ENCODE results near the gene FMN2.

The FMN2 gene

DNA sequence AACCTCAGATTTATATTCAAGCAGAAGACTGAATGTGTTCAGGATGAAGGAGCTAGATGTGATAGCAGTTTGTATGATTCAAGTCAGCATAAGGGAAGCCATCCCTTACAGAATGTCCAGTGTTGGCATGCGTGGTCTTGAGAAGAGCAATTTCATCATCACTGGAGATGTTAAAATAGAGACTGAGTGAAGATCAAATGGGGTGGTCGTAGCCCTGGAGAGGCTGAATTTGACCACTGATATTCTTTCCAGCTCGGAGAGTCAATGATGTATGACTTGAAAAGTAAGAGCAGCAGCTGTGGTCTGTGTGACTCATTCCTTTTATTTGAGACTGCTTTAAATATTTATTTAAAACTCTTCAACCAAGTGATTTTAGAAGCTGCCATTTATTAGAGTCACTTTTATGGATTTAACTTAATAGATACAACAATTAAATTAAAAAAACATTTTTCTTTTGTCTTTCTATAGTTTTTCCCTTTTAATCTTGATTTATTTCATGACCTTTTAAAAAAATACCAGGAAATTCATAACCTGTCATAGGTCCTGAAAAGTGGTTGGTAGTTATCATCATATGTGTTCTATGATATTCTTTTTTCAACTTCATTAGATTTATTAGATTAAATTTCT, 15.5 kb downstream of the FMN2 start:
- Histone ChIP-seq H3K9ac (ENCODE audit: low read length) (no peak overlapping the region), H3K27ac (ENCODE audit: low read depth, low read length) (no peak overlapping the region), H3K9me2 (replicated peaks; ENCODE audit: insufficient read depth, low read length) (no peaks in the 10 kb centered on the region), H3K4me3 (ENCODE audit: insufficient read depth, low read length, poor library complexity, severe bottlenecking) (no peak overlapping the region), H3K79me2 (ENCODE audit: insufficient read depth, low read length) (no peaks in the 10 kb centered on the region), H2AFZ (ENCODE audit: low read depth, low read length, severe bottlenecking) (no peak overlapping the region), H3K36me3 (ENCODE audit: low read length) (no peaks in the 10 kb centered on the region), H3F3A (ENCODE audit: insufficient read depth) (no peaks in the 10 kb centered on the region), H3K4me2 (ENCODE audit: low read depth, low read length, poor library complexity, severe bottlenecking) (no peak overlapping the region), H4K20me1 (ENCODE audit: low read depth, low read length) (no peaks in the 10 kb centered on the region), H3K9me3 (ENCODE audit: insufficient read depth, low read length) (no peaks in the 10 kb centered on the region), H3K27me3 (ENCODE audit: low read length) (no peaks in the 10 kb centered on the region)
- TF ChIP-seq, protein P1, sequence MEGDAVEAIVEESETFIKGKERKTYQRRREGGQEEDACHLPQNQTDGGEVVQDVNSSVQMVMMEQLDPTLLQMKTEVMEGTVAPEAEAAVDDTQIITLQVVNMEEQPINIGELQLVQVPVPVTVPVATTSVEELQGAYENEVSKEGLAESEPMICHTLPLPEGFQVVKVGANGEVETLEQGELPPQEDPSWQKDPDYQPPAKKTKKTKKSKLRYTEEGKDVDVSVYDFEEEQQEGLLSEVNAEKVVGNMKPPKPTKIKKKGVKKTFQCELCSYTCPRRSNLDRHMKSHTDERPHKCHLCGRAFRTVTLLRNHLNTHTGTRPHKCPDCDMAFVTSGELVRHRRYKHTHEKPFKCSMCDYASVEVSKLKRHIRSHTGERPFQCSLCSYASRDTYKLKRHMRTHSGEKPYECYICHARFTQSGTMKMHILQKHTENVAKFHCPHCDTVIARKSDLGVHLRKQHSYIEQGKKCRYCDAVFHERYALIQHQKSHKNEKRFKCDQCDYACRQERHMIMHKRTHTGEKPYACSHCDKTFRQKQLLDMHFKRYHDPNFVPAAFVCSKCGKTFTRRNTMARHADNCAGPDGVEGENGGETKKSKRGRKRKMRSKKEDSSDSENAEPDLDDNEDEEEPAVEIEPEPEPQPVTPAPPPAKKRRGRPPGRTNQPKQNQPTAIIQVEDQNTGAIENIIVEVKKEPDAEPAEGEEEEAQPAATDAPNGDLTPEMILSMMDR (IDR thresholded peaks at IDR 0.05; ENCODE audit: insufficient read depth, low read length, poor library complexity, severe bottlenecking): no peak
- TF ChIP-seq EZH2phosphoT487 (conservative IDR thresholded peaks at IDR 0.05; ENCODE audit: low read length): no peak

DNA sequence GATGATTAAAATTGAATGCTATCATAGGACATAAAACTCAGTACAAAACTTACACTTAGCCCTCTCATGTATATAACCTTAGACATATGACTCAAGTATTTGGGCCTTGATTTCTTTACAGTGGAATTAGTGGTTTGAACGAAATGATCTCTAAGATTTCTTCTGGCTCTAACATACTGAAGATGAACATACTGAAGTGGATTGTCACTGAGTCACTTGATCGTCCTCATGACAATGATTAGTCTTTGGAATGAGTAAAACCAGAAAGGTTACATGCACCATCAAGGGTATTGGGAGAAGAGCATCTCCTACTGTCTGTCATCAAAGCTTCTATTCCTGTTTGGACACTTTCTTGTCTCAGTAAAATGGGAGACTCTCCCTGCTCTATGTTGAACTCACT, 17.4 kb downstream of the FMN2 start:
- no peak for TF ChIP-seq EZH2phosphoT487 (conservative IDR thresholded peaks at IDR 0.05; ENCODE audit: low read length)
- TF ChIP-seq, protein P1 (IDR thresholded peaks at IDR 0.05; ENCODE audit: insufficient read depth, low read length, poor library complexity, severe bottlenecking): no peak
- H3K27me3 ChIP-seq (ENCODE audit: low read length): no peaks in the 10 kb centered on the region
- H3K9me2 ChIP-seq (replicated peaks; ENCODE audit: insufficient read depth, low read length): no peaks in the 10 kb centered on the region
- H3K79me2 ChIP-seq (ENCODE audit: insufficient read depth, low read length): no peaks in the 10 kb centered on the region
- no peak overlapping the region for H3K4me2 ChIP-seq (ENCODE audit: low read depth, low read length, poor library complexity, severe bottlenecking)
- no peaks in the 10 kb centered on the region for H3F3A ChIP-seq (ENCODE audit: insufficient read depth)
- no peak overlapping the region for H3K9ac ChIP-seq (ENCODE audit: low read length)
- no peak overlapping the region for H2AFZ ChIP-seq (ENCODE audit: low read depth, low read length, severe bottlenecking)
- H3K27ac ChIP-seq (ENCODE audit: low read depth, low read length): no peak overlapping the region
- no peaks in the 10 kb centered on the region for H3K36me3 ChIP-seq (ENCODE audit: low read length)
- no peaks in the 10 kb centered on the region for H3K9me3 ChIP-seq (ENCODE audit: insufficient read depth, low read length)
- no peak overlapping the region for H3K4me3 ChIP-seq (ENCODE audit: insufficient read depth, low read length, poor library complexity, severe bottlenecking)
- H4K20me1 ChIP-seq (ENCODE audit: low read depth, low read length): no peaks in the 10 kb centered on the region

DNA sequence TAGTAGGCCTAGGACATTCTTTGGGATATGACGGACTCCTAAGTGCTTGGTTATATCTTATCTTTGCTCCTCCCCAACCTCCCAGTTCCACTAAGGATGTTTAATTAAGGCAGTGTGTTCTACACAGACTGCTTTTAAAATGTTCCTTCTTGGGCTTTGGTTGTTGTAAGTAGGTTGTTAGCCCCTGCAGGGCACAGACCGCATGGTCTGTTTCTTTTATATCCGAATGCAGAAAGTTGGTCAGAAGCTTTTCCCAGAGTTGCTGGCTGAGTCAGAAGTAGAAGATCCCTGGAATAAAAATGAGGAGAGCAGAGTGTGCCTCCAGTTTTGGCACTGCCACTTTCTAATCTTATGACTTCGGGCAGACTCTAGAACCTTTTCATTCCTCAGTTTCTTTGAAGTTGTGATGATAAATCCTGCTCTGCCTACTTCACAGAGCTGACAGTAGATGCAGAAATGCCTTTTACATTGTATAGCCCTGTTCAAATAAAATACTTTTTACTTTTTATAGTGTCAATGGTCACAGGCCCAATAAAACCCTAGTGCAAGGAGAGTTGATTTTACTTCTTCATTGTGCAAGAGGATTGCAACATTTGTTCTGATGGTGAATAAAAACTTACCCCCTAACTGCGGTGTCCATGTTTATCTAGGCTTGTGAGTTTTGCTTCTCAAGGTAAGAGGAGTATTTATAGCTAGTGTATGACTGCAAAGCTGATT, 18.4 kb downstream of the FMN2 start:
- no peak overlapping the region for H2AFZ ChIP-seq (ENCODE audit: low read depth, low read length, severe bottlenecking)
- H3K9ac ChIP-seq (ENCODE audit: low read length): no peak overlapping the region
- TF ChIP-seq, protein P1 (IDR thresholded peaks at IDR 0.05; ENCODE audit: insufficient read depth, low read length, poor library complexity, severe bottlenecking): no peak
- no peak for TF ChIP-seq EZH2phosphoT487 (conservative IDR thresholded peaks at IDR 0.05; ENCODE audit: low read length)
- H3K9me2 ChIP-seq (replicated peaks; ENCODE audit: insufficient read depth, low read length): no peaks in the 10 kb centered on the region
- no peaks in the 10 kb centered on the region for H3K9me3 ChIP-seq (ENCODE audit: insufficient read depth, low read length)
- H3K27me3 ChIP-seq (ENCODE audit: low read length): no peaks in the 10 kb centered on the region
- H3K4me2 ChIP-seq (ENCODE audit: low read depth, low read length, poor library complexity, severe bottlenecking): no peak overlapping the region
- no peak overlapping the region for H3K27ac ChIP-seq (ENCODE audit: low read depth, low read length)
- no peaks in the 10 kb centered on the region for H3K36me3 ChIP-seq (ENCODE audit: low read length)
- H3K4me3 ChIP-seq (ENCODE audit: insufficient read depth, low read length, poor library complexity, severe bottlenecking): no peak overlapping the region
- no peaks in the 10 kb centered on the region for H3K79me2 ChIP-seq (ENCODE audit: insufficient read depth, low read length)
- H4K20me1 ChIP-seq (ENCODE audit: low read depth, low read length): no peaks in the 10 kb centered on the region
- no peaks in the 10 kb centered on the region for H3F3A ChIP-seq (ENCODE audit: insufficient read depth)

Measured in SU-DHL-6 (cell line).